T-helper 17 cell (primary cell): ENCODE measurements around the gene PLP2. TPM values are rescaled to one million over a fixed set of nuclear protein-coding genes. Genes with fewer than 3 reads are reported as not detected.
"Not testable (repeated sequence)": the region's sequence is repeated elsewhere in the genome, so short reads cannot be mapped to it uniquely, and the experiment has no call there.

Source experiments
- ATAC-seq: fragments of 150-1000 bp; cut with Tn5 transposase; 2 replicates; pipeline ENCODE4 v1.10.0; 2021; ENCODE audit warnings: mild to moderate bottlenecking, moderate library complexity
- DNase-seq, 3 donors: peaks; one replicate each; pipeline versions ENCODE4 v3.0.0 to v3.0.0-alpha.2; 2020 to 2021
- H3K9me3 ChIP-seq: one replicate; pipeline ENCODE4 v1.7.0; 2013; ENCODE audit warnings: low read length, mild to moderate bottlenecking; ENCODE audit not compliant: control insufficient read depth, poor library complexity, severe bottlenecking
- H3K27ac Mint-ChIP-seq: one replicate; pipeline ENCODE4 v1.8.0; 2022; ENCODE audit warnings: mild to moderate bottlenecking, moderate library complexity, mixed read lengths
- H3K27me3 Mint-ChIP-seq: one replicate; pipeline ENCODE4 v1.8.0; 2022; ENCODE audit warnings: mixed read lengths
- H3K36me3 Mint-ChIP-seq: one replicate; pipeline ENCODE4 v1.8.0; 2022; ENCODE audit warnings: low read depth, mixed read lengths
- H3K4me1 Mint-ChIP-seq: one replicate; pipeline ENCODE4 v1.8.0; 2022; ENCODE audit warnings: mild to moderate bottlenecking, mixed read lengths
- H3K4me3 Mint-ChIP-seq: one replicate; pipeline ENCODE4 v1.8.0; 2022; ENCODE audit warnings: mild to moderate bottlenecking, moderate library complexity, mixed read lengths
- total RNA-seq, 4 donors: library from RNA in 2 of 4; stranded (reverse) in 2 of 4; gene quantifications; one replicate each; pipeline ENCODE4 v1.2.3 and lab custom pipeline; 2022 to 2026

PLP2 gene
- total RNA-seq, 2 donors from 2014 or later = 180 to 203 TPM

DNA sequence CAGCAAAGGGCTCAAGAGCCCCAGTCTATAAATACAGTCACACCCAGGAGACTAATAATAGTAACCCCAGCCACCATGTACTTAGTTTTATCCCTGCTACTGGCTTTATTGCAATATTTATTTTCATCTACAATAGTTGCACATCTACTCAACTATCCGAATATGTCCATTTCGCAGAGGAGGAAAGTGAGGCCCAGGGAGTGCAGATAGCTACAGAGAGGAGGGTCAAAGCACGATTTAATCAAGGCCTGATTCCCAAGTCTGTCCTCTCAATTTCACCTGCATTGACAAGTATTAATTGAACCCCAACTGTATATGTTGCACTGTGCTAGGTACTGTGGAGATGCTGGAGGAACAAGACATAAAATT lies 4.0 kb upstream of the PLP2 start:
- no peaks in the 10 kb centered on the region for H3K9me3 ChIP-seq
- peak overlapping the region; percentile 96 for H3K27ac Mint-ChIP-seq
- DNase-seq (no peak), ATAC-seq (no peak)
- peak overlapping the region; percentile 89 for H3K4me3 Mint-ChIP-seq
- peaks cover 19% of the 10 kb centered on the region for H3K4me1 Mint-ChIP-seq
- H3K27me3 Mint-ChIP-seq = no peaks in the 10 kb centered on the region
- H3K36me3 Mint-ChIP-seq = no peaks in the 10 kb centered on the region

DNA sequence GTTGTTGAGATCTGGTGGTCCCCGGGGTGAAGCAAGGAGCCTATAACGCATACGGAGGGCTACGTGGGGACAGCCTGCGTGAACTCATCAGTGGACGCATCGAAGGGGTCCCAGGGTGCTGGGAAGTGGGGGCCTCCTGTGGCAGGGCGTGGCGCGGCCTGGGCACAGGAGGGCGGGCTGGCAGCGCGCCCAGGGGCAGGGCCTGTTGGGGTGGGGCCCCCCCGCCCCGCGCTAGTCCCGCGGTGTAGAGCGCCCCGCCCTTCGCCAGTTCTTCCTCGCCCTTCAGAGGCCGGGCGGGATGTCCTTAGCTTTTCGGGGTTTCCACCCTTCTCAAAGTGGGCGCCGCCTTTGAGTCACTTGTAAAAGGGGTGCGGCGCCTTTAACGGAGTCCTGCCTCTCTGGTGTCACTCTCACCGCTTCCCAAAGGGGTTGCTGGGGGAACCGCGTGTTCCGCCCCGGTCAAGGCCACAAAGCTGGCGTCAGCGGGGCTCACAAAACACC lies 632 bp downstream of the PLP2 start:
- Mint-ChIP-seq H3K36me3 (no peaks in the 10 kb centered on the region), H3K4me3 (peak overlapping the region; percentile 90), H3K27ac (peak overlapping the region; percentile 71), H3K4me1 (peaks cover 16% of the 10 kb centered on the region), H3K27me3 (no peaks in the 10 kb centered on the region)
- H3K9me3 ChIP-seq = no peaks in the 10 kb centered on the region
- DNase-seq (peak in 2 of 3 donors; percentile 60 to 62), ATAC-seq (peak; percentile 78)

DNA sequence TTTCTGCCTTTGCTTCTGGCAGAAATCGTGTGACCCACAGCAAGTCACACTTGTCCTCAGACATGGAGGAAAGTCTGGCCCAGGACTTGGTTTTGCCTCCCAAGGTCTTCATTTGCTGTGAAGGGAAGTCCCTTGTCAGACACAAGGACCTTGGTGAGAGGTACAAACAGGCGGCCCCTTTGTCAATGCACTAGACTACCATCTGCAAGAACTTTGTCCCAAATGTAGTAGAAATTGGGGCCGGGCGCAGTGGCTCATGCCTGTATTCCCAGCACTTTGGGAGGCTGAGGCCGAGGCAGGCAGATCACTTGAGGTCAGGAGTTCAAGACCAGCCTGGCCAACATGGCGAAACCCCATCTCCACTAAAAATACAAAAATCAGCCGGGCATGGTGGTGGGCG lies 1.8 kb downstream of the PLP2 start:
- not testable (repeated sequence) for DNase-seq, H3K27ac Mint-ChIP-seq, ATAC-seq, H3K27me3 Mint-ChIP-seq, H3K36me3 Mint-ChIP-seq, H3K9me3 ChIP-seq, H3K4me3 Mint-ChIP-seq
- H3K4me1 Mint-ChIP-seq = peaks cover 15% of the 10 kb centered on the region

DNA sequence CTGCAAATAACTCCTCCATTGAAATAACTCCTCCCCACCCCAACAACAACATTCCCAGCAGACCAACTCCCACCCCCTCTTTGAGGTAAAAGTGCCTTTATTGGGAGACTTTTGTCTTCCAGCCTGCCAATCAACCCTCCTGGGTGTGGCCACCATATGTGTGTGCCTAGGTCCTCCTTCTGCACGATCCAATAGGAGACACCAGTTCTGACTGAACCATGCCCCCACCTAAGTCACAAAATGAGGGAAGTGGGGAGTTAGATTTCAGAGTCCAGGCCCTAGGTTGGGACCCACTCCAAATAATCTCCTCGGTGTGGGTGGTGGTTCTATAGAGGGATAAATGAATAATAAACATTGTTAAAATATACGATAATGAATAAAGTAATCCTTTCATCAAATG lies 3.0 kb downstream of the PLP2 start:
- H3K27me3 Mint-ChIP-seq = no peaks in the 10 kb centered on the region
- ATAC-seq (no peak), DNase-seq (no peak)
- no peak overlapping the region for H3K27ac Mint-ChIP-seq
- H3K4me1 Mint-ChIP-seq = peaks cover 19% of the 10 kb centered on the region
- H3K4me3 Mint-ChIP-seq = no peak overlapping the region
- no peaks in the 10 kb centered on the region for H3K9me3 ChIP-seq
- peaks cover 2% of the 10 kb centered on the region for H3K36me3 Mint-ChIP-seq

DNA sequence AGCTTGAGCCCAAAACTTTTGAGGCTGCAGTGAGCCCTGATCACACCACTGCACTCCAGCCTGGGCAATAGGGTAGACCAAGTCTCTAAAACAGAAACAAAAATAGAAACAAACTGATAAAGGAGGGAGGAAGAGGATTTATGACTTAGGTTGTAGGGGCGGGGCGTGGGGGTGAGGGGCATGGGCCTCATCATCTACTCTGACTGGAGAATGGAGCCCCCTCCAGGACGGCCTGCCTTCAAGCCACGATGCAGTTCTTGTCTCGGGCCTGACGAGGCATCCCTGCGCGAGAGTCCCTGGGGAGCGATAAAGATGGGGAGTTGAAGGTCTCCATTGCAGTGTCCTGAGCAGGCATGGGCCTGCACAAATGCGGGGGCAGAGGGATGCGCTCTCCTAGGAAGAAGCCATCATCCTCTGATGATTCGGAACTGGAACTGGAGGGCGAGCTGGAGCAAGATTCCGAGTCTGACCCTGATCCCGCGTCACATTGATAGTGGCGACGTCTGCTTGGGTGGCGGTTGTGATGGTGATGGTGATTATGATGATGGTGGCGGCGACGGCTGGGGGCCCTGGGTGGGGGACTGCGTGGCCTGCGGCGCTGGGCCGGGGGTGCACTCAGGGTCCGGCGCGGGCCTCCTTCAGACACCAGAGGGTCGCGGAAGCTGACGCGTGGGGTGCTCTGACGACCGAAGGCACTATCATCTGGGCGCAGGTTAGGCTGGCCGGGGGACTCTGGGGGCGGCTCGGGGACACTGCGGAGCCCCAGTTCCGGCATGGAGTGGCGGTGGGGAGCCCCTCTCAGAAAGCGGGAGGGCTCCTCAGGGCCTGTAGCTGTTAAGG lies 4.0 kb downstream of the PLP2 start:
- Mint-ChIP-seq H3K27ac (peak overlapping the region; percentile 83), H3K4me1 (peaks cover 19% of the 10 kb centered on the region), H3K27me3 (no peaks in the 10 kb centered on the region), H3K36me3 (peaks cover 6% of the 10 kb centered on the region), H3K4me3 (no peak overlapping the region)
- ATAC-seq (no peak), DNase-seq (no peak)
- H3K9me3 ChIP-seq = no peaks in the 10 kb centered on the region

GRCh38 chrX:49176421-49177326 lies 5.0 kb downstream of the PLP2 start:
- no peaks in the 10 kb centered on the region for H3K27me3 Mint-ChIP-seq
- H3K36me3 Mint-ChIP-seq = peaks cover 9% of the 10 kb centered on the region
- no peaks in the 10 kb centered on the region for H3K9me3 ChIP-seq
- peaks cover 19% of the 10 kb centered on the region for H3K4me1 Mint-ChIP-seq
- no peak overlapping the region for H3K4me3 Mint-ChIP-seq
- peak overlapping the region; percentile 83 for H3K27ac Mint-ChIP-seq
- DNase-seq (no peak), ATAC-seq (no peak)

GRCh38 chrX:49177338-49177833 lies 5.7 kb downstream of the PLP2 start:
- Mint-ChIP-seq H3K36me3 (peaks cover 9% of the 10 kb centered on the region), H3K4me1 (peaks cover 23% of the 10 kb centered on the region), H3K27ac (peak overlapping the region; percentile 83), H3K4me3 (no peak overlapping the region), H3K27me3 (no peaks in the 10 kb centered on the region)
- DNase-seq (no peak), ATAC-seq (peak; percentile 74)
- no peaks in the 10 kb centered on the region for H3K9me3 ChIP-seq

- Mint-ChIP-seq H3K27ac (no peak overlapping the region), H3K4me1 (peaks cover 21% of the 10 kb centered on the region), H3K4me3 (no peak overlapping the region), H3K36me3 (peaks cover 9% of the 10 kb centered on the region), H3K27me3 (no peaks in the 10 kb centered on the region)
- H3K9me3 ChIP-seq = no peaks in the 10 kb centered on the region
- no peak for DNase-seq
- ATAC-seq = no peak
Observed at GRCh38 chrX:49177873-49178480, 6.3 kb downstream of the PLP2 start.

- H3K36me3 Mint-ChIP-seq = peaks cover 9% of the 10 kb centered on the region
- no peak overlapping the region for H3K4me3 Mint-ChIP-seq
- H3K4me1 Mint-ChIP-seq = peaks cover 18% of the 10 kb centered on the region
- no peak for ATAC-seq
- no peaks in the 10 kb centered on the region for H3K27me3 Mint-ChIP-seq
- H3K27ac Mint-ChIP-seq = no peak overlapping the region
- DNase-seq = no peak
- no peaks in the 10 kb centered on the region for H3K9me3 ChIP-seq
Observed at GRCh38 chrX:49178537-49178936, 6.8 kb downstream of the PLP2 start.

DNA sequence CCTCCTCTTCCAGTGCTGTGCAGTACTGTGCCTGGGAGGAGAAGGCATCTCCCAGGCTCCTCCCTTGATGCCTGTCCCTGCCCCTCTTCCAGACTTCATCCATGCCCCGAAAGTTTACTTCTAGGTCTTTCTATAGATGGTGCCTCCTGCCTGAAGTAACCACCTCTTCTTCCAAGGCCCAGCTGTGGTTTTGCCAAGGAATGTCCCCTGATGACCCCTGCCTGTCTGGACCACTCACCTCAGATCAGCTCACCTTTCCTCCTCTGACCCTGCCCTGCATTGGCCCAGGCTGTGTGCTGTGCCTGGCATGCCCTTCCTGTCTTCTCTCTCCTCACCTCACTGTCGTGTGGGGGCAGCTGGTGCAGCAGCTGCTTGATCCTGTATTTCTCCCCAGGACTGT lies 7.7 kb downstream of the PLP2 start:
- no peak for ATAC-seq

DNA sequence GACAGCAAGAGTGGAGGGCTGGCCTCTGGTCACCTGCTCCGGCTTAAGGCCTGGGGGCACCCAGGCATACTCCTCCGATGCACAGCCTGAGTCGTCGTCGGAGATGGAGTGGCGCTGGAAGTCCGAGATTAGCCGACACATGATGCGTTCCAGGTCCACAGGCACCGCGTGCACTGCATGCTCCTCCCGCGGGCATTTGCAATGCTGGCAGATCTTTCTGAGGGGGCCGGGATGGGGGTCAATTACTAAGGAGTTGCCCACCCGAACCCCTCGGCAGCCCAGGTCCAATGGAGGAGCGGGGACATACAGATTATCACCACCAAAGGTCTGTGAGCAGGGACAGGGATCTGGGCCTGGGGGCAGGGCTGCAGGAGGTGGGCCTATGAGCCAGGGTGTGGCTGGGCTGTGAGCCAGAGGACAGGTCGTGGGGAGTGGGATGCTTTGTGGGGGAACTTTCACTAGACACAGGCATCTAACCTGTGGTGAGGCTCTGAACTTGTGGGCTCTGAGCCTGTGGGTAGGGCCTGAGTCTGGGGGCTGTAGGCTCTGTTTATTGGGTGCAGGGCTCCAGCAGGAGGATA lies 12.1 kb downstream of the PLP2 start:
- no peaks in the 10 kb centered on the region for H3K27me3 Mint-ChIP-seq
- H3K4me1 Mint-ChIP-seq = peaks cover 25% of the 10 kb centered on the region
- no peak overlapping the region for H3K27ac Mint-ChIP-seq
- no peak for ATAC-seq
- H3K36me3 Mint-ChIP-seq = peaks cover 9% of the 10 kb centered on the region
- no peaks in the 10 kb centered on the region for H3K9me3 ChIP-seq
- DNase-seq = no peak
- peak overlapping the region; percentile 58 for H3K4me3 Mint-ChIP-seq

More for the DNA sequence above, 7.7 kb downstream of the PLP2 start:
- Mint-ChIP-seq H3K36me3 (peaks cover 9% of the 10 kb centered on the region), H3K4me1 (peaks cover 22% of the 10 kb centered on the region), H3K27me3 (no peaks in the 10 kb centered on the region), H3K27ac (no peak overlapping the region), H3K4me3 (no peak overlapping the region)
- DNase-seq = no peak
- no peaks in the 10 kb centered on the region for H3K9me3 ChIP-seq

- Mint-ChIP-seq H3K4me1 (peaks cover 23% of the 10 kb centered on the region), H3K27ac (peak overlapping the region; percentile 86)
- peak; percentile 68 for ATAC-seq
Observed at GRCh38 chrX:49184294-49185281, 12.9 kb downstream of the PLP2 start.

More at GRCh38 chrX:49184294-49185281, 12.9 kb downstream of the PLP2 start:
- Mint-ChIP-seq H3K36me3 (peaks cover 8% of the 10 kb centered on the region), H3K4me3 (peak overlapping the region; percentile 92), H3K27me3 (no peaks in the 10 kb centered on the region)
- no peaks in the 10 kb centered on the region for H3K9me3 ChIP-seq
- DNase-seq = peak in 1 of 3 donors; percentile 26
